SH-SY5Y (cell line): ENCODE measurements around the gene DEPDC1B.

ENCODE experiments used
- GATA2 ChIP-seq: IDR thresholded peaks from 2 replicates; pipeline ENCODE4 v1.6.1; 2011; ENCODE audit warnings: mild to moderate bottlenecking, low read depth, low read length
- GATA3 ChIP-seq: IDR thresholded peaks from 2 replicates; pipeline ENCODE4 v1.6.1; 2011; ENCODE audit warnings: low read depth, mild to moderate bottlenecking, low read length, moderate library complexity

- TF ChIP-seq GATA2: no peak
- no peak for TF ChIP-seq GATA3
Measured at GRCh38 chr5:60630836-60631235, 69.1 kb downstream of the DEPDC1B start.
